Measurements from ENCODE around the gene MYRIP. TPM values are rescaled to one million over a fixed set of nuclear protein-coding genes. Genes with fewer than 3 reads are reported as not detected.

The MYRIP gene
- total and polyA plus RNA-seq, 10 of the 15 experiments (the other 5 are each of a cell fraction or from before 2014, with no cell fraction given), result 0.03 to 0.08 (median 0.04) TPM; not detected in 6

DNA sequence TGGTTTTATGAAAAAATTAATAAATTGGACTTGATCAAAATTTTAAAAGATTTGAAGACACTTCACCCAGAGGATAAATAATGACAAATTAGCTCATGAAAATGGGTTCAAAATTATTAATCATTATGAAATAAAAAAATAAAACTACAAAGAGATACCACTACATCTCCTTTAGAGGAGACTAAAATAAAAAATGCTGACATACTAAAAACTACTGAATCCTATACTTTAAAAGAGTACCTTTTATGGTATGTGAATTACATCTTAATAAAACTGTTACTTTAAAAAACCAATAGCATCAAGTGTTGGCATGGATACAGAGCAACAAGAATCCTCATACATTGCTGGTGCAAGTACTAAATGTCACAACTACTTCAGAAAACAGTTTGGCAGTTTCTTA, 46.0 kb upstream of the MYRIP start (continued):
- TF ChIP-seq, protein P1, sequence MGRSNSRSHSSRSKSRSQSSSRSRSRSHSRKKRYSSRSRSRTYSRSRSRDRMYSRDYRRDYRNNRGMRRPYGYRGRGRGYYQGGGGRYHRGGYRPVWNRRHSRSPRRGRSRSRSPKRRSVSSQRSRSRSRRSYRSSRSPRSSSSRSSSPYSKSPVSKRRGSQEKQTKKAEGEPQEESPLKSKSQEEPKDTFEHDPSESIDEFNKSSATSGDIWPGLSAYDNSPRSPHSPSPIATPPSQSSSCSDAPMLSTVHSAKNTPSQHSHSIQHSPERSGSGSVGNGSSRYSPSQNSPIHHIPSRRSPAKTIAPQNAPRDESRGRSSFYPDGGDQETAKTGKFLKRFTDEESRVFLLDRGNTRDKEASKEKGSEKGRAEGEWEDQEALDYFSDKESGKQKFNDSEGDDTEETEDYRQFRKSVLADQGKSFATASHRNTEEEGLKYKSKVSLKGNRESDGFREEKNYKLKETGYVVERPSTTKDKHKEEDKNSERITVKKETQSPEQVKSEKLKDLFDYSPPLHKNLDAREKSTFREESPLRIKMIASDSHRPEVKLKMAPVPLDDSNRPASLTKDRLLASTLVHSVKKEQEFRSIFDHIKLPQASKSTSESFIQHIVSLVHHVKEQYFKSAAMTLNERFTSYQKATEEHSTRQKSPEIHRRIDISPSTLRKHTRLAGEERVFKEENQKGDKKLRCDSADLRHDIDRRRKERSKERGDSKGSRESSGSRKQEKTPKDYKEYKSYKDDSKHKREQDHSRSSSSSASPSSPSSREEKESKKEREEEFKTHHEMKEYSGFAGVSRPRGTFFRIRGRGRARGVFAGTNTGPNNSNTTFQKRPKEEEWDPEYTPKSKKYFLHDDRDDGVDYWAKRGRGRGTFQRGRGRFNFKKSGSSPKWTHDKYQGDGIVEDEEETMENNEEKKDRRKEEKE (IDR thresholded peaks at IDR 0.05), result no peak
- no peak for TF ChIP-seq SREBF1 (IDR thresholded peaks at IDR 0.05; ENCODE audit: low read length)
- no peak for TF ChIP-seq TCF3 (IDR thresholded peaks at IDR 0.05; ENCODE audit: borderline replicate concordance, insufficient read depth, low read depth, low read length)
- no peak for TF ChIP-seq WRNIP1 (IDR thresholded peaks at IDR 0.05; ENCODE audit: borderline replicate concordance, low read depth, low read length)

DNA sequence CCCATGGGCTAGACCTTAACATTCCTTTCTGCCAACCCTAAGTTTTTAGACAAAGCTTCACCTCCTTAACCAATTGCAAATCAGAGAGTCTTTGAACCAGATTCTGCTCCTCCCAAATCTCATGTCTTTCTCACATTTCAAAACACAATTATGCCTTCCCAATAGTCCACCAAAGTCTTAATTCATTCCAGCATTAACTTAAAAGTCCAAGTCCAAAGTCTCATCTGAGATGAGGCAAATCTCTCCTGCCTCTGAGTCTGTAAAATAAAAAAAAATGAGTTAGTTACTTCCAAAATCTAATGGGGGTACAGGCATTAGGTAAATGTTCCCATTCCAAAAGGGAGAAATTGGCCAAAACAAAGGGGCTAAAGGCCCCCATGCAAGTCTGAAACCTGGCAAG, 43.8 kb upstream of the MYRIP start:
- ATAC-seq (no peak), DNase-seq (ENCODE audit: low read depth, low spot score) (no peak), FAIRE-seq (no peak)
- no TSS peak for BruUV-seq (replicated peaks)
- CTCF ChIA-PET, result no interaction called here
- POLR2A ChIA-PET, result no interaction called here
- Histone ChIP-seq H2AFZ (ENCODE audit: control insufficient read depth, low read depth, low read length) (no peak overlapping the region), H3K4me2 (ENCODE audit: control insufficient read depth, insufficient read depth) (no peak overlapping the region), H3K27me3 (replicated peaks in 1 of 2; ENCODE audit: control insufficient read depth in 2 of 2, insufficient read depth in 2 of 2, low read length in 1 of 2) (no peaks in the 10 kb centered on the region), H3K9me3 (replicated peaks; ENCODE audit: control insufficient read depth, insufficient read depth, low read length) (no peaks in the 10 kb centered on the region; the same call in 2 of the 3 replicates), H3K27ac (ENCODE audit: control insufficient read depth, insufficient read depth) (no peak overlapping the region), H3K36me3 (ENCODE audit: control insufficient read depth in 2 of 2, insufficient read depth in 2 of 2, low read length in 1 of 2) (no peaks in the 10 kb centered on the region), H3K4me3 (no peak overlapping the region), H3K79me2 (ENCODE audit: control insufficient read depth, insufficient read depth, low read length) (no peaks in the 10 kb centered on the region), H3K4me1 (ENCODE audit: control insufficient read depth, insufficient read depth, low read length) (no peaks in the 10 kb centered on the region), H4K20me1 (ENCODE audit: control insufficient read depth, insufficient read depth) (no peaks in the 10 kb centered on the region), H3K9ac (ENCODE audit: control insufficient read depth, insufficient read depth, low read length) (no peak overlapping the region)
- RAD21 ChIA-PET (ENCODE audit: unreplicated experiment), result no interaction called here
- intact Hi-C loops (cut with micrococcal nuclease; ENCODE audit: unreplicated experiment), result no loop called here
- in situ Hi-C loops (cut with MboI), result no loop called here
- SMC1A ChIA-PET (ENCODE audit: uncharacterized antibody, unreplicated experiment), result no interaction called here
- no peak for TF ChIP-seq FOXM1 (IDR thresholded peaks at IDR 0.05; ENCODE audit: low read depth, low read length)
- TF ChIP-seq BCL11A (IDR thresholded peaks at IDR 0.05; ENCODE audit: low read depth, low read length), result no peak
- TF ChIP-seq CBFB (IDR thresholded peaks at IDR 0.05; ENCODE audit: low read depth), result no peak
- no peak for TF ChIP-seq GATAD2B (conservative IDR thresholded peaks at IDR 0.05; ENCODE audit: low read depth)
- TF ChIP-seq, protein P2, sequence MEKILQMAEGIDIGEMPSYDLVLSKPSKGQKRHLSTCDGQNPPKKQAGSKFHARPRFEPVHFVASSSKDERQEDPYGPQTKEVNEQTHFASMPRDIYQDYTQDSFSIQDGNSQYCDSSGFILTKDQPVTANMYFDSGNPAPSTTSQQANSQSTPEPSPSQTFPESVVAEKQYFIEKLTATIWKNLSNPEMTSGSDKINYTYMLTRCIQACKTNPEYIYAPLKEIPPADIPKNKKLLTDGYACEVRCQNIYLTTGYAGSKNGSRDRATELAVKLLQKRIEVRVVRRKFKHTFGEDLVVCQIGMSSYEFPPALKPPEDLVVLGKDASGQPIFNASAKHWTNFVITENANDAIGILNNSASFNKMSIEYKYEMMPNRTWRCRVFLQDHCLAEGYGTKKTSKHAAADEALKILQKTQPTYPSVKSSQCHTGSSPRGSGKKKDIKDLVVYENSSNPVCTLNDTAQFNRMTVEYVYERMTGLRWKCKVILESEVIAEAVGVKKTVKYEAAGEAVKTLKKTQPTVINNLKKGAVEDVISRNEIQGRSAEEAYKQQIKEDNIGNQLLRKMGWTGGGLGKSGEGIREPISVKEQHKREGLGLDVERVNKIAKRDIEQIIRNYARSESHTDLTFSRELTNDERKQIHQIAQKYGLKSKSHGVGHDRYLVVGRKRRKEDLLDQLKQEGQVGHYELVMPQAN (conservative IDR thresholded peaks at IDR 0.05), result no peak
- no peak for TF ChIP-seq NFIC (IDR thresholded peaks at IDR 0.05; ENCODE audit: low read depth, low read length)
- TF ChIP-seq, protein P3, sequence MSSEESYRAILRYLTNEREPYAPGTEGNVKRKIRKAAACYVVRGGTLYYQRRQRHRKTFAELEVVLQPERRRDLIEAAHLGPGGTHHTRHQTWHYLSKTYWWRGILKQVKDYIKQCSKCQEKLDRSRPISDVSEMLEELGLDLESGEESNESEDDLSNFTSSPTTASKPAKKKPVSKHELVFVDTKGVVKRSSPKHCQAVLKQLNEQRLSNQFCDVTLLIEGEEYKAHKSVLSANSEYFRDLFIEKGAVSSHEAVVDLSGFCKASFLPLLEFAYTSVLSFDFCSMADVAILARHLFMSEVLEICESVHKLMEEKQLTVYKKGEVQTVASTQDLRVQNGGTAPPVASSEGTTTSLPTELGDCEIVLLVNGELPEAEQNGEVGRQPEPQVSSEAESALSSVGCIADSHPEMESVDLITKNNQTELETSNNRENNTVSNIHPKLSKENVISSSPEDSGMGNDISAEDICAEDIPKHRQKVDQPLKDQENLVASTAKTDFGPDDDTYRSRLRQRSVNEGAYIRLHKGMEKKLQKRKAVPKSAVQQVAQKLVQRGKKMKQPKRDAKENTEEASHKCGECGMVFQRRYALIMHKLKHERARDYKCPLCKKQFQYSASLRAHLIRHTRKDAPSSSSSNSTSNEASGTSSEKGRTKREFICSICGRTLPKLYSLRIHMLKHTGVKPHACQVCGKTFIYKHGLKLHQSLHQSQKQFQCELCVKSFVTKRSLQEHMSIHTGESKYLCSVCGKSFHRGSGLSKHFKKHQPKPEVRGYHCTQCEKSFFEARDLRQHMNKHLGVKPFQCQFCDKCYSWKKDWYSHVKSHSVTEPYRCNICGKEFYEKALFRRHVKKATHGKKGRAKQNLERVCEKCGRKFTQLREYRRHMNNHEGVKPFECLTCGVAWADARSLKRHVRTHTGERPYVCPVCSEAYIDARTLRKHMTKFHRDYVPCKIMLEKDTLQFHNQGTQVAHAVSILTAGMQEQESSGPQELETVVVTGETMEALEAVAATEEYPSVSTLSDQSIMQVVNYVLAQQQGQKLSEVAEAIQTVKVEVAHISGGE (CRISPR knock-in tag; IDR thresholded peaks at IDR 0.05), result no peak
- TF ChIP-seq IKZF1 (conservative IDR thresholded peaks at IDR 0.05), result no peak
- TF ChIP-seq ZSCAN29 (IDR thresholded peaks at IDR 0.05), result no peak
- TF ChIP-seq SUZ12 (IDR thresholded peaks at IDR 0.05; ENCODE audit: unreplicated experiment), result no peak

Measured in GM12878 (cell line).